ENCODE data around the gene DIAPH3. TPM values are rescaled to one million over a fixed set of nuclear protein-coding genes. Genes with fewer than 3 reads are reported as not detected.

DIAPH3 gene
- total RNA-seq, 1 donor: 30.7 TPM

DNA sequence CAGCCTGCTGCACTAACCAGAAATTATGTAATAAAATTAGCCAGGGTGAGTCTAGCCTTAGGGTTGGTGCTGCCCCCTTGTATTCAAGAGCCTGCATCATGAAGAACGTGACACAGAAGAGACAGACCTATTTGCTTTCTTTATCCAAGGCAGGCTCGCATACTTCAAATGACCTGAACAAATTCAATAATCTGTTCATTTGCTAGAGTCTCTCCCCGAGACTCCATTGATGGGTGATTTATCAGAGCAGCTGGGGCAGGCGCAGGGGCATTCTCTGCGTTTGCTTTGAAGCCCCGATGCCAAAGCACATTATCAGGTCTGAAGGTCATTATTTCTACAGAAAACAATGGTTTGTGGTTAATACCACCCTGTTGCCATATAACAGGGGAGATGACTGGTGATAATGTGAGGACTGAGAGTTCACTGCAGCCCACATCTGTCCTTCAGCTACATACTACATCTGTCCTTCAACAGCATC is 520.3 kb downstream of the DIAPH3 start:
- H3K4me3 ChIP-seq (ENCODE audit: low read depth, low read length): no peak overlapping the region
- DNase-seq (ENCODE audit: low read depth): no peak
- TF ChIP-seq, protein P1, sequence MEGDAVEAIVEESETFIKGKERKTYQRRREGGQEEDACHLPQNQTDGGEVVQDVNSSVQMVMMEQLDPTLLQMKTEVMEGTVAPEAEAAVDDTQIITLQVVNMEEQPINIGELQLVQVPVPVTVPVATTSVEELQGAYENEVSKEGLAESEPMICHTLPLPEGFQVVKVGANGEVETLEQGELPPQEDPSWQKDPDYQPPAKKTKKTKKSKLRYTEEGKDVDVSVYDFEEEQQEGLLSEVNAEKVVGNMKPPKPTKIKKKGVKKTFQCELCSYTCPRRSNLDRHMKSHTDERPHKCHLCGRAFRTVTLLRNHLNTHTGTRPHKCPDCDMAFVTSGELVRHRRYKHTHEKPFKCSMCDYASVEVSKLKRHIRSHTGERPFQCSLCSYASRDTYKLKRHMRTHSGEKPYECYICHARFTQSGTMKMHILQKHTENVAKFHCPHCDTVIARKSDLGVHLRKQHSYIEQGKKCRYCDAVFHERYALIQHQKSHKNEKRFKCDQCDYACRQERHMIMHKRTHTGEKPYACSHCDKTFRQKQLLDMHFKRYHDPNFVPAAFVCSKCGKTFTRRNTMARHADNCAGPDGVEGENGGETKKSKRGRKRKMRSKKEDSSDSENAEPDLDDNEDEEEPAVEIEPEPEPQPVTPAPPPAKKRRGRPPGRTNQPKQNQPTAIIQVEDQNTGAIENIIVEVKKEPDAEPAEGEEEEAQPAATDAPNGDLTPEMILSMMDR (IDR thresholded peaks at IDR 0.05; ENCODE audit: insufficient read depth, low read depth, low read length): no peak

DNA sequence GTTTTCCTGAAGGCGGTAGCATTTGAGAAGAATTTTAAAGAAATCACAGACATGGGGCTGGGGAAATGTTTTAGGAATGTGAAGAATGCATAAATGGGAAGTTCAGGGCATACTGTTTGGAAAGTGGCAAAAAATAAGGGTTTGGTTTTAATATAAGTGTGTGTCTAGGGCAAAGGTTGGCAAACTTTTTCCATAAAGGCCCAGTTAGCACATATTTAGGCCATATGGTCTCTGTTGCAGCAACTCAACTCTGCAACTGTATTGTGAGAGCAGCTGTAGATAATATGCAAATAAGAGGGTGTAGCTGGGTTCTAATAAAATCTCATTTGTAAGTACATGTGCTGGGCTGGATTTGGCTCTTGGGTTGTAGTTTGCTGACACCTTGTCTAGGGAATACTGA is 521.9 kb downstream of the DIAPH3 start:
- H3K4me3 ChIP-seq (ENCODE audit: low read depth, low read length): no peak overlapping the region
- peak; percentile 13 for DNase-seq (ENCODE audit: low read depth)
- TF ChIP-seq, protein P1 (IDR thresholded peaks at IDR 0.05; ENCODE audit: insufficient read depth, low read depth, low read length): no peak

DNA sequence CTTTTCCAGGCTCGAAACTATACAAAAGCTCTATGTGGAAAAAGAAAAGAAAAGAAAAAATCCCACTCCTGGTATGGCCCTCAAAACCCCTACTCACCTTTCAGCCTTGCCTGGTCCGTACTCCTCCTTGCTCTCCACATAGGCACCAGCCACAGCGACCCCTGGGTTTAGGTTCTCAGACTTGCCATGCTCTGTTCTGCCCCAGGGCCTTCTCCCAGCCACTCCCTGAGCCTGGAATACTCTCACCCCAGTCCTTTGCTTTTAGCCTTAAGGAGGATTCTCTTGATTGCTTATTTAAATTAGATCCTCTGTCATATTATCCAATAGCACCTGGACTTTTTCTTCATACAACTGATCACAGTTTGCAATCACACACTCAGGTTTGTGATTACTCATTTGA is 522.5 kb downstream of the DIAPH3 start:
- H3K4me3 ChIP-seq (ENCODE audit: low read depth, low read length): no peak overlapping the region
- DNase-seq (ENCODE audit: low read depth): no peak
- TF ChIP-seq, protein P1 (IDR thresholded peaks at IDR 0.05; ENCODE audit: insufficient read depth, low read depth, low read length): no peak

DNA sequence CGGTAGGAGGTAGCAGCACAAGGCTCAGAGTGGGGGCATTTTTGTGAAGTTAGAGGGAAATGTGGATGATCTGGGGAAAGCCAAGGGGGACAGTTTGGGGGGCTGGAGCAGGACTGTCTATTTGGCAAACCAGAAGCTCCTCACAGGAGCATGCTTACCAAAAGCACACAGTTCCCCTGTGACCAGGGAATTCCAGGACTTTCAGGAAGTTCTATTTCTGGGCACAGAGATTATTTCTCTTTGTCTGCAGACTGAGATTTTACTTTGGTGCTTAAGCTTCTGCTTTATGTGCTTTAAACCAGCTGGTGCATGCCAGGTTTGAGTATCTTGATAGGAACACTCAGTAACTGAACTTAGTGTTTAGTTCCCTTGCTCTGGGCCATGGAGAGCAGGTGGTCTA is 525.3 kb downstream of the DIAPH3 start:
- DNase-seq (ENCODE audit: low read depth): no peak
- TF ChIP-seq, protein P1 (IDR thresholded peaks at IDR 0.05; ENCODE audit: insufficient read depth, low read depth, low read length): no peak
- H3K4me3 ChIP-seq (ENCODE audit: low read depth, low read length): no peak overlapping the region

DNA sequence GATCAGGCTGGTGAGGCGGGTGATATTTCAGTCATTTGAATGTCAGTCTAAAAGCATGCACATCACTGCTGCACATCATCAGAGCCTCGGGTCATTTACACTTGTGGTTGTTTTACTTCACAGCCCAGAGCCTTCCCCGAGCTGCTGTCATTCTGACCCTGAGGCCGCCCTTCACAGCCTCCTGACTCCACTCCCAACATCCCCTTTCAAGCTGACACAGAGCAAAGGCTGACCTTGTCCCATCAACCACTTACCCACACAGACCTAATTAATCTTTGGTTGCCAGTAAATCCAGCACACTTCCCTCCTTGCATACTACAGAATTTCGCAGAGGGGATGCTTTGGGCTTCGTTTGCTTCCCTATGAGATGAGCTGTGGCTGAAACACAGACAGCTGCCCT is 528.1 kb downstream of the DIAPH3 start:
- no peak for DNase-seq (ENCODE audit: low read depth)
- TF ChIP-seq, protein P1 (IDR thresholded peaks at IDR 0.05; ENCODE audit: insufficient read depth, low read depth, low read length): no peak

DNA sequence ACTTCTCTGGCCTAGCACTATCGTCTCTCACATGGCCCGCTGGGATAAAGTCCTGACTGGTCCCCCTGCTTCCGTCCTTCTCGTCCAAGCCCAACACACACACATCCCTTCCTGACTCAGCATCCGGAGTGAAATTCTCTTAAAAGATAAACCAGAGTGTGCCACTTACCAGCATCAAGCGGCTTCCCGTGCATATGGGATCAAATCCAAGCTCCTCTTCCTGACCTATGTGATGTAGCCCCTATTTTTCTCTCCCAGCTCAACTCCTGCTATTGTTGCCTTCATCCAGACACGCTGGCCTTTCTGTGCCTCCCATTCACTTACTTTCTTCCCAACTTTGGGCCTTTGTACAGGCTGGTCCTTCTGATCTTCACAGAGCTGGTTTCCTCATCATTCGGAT is 530.4 kb downstream of the DIAPH3 start:
- no peak overlapping the region for H3K4me3 ChIP-seq (ENCODE audit: low read depth, low read length)
- DNase-seq (ENCODE audit: low read depth): no peak
- TF ChIP-seq, protein P1 (IDR thresholded peaks at IDR 0.05; ENCODE audit: insufficient read depth, low read depth, low read length): no peak

More for the DNA sequence above, 528.1 kb downstream of the DIAPH3 start:
- no peak overlapping the region for H3K4me3 ChIP-seq (ENCODE audit: low read depth, low read length)

DNA sequence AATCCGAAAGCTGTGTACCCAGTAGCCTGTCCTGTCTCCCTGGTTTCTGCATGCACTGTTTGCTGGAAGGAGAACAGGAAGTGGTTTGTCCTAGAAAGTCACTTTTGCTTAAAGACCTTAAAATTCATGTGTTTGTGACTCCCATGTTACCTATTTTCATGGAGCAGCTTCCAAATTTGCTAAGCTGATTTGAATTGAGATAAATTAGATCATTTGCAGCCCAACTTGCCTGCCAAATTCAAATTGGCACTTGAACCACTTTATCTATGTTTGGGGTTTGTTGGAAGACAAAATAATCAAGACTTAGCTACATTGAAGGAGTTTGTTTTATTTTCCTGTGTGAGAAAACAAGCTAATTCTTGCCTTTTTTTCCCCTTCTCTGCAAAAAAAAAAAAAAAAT is 532.5 kb downstream of the DIAPH3 start:
- no peak for DNase-seq (ENCODE audit: low read depth)
- H3K4me3 ChIP-seq (ENCODE audit: low read depth, low read length): no peak overlapping the region
- TF ChIP-seq, protein P1 (IDR thresholded peaks at IDR 0.05; ENCODE audit: insufficient read depth, low read depth, low read length): no peak
